ENCODE measurements around the gene ASTN2.

Gene ASTN2

GRCh38 chr9:116686693-116687073 is 728.2 kb downstream of the ASTN2 start:
- no peak for DNase-seq

DNA sequence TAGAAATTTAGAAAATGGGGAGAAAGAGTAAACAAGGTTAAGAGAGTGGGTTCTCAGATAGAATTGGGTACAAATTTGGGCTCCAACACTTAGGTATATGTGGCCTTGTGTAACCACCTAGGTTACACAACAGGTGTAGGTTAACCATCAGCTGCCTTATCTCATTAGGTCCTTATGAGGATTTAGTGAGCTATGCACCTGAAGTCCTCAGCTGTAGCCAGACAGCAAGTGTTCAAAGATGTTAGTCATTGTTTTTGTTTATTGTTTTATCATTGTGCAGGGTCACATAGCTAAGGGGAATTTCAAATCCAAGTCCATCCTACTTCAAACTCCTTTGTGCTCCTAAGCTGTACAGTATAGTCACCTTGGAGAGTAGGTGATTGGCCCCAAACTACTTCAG is 728.7 kb downstream of the ASTN2 start:
- DNase-seq: no peak

DNA sequence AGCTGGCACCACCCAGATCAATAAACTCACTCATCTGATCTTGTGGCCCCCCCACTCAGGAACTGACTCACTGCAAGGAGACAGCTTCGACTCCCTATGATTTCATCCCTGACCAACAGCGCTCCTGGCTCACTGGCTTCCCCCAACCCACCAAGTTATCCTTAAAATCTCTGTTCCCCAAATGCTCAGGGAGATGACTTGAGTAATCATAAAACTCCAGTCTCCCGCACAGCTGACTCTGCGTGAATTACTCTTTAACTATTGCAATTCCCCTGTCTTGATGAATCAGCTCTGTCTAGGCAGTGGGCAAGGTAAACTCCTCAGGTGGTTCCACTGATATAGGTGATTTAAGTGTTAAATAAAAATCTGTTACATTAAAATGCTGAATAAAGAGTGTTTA is 729.7 kb downstream of the ASTN2 start:
- DNase-seq: no peak

- no peak for DNase-seq
Measured at GRCh38 chr9:116683535-116683934, 731.3 kb downstream of the ASTN2 start.

GRCh38 chr9:116674210-116674980 is 740.5 kb downstream of the ASTN2 start:
- DNase-seq: no peak

- no peak for DNase-seq
Measured at GRCh38 chr9:116673375-116673774, 741.5 kb downstream of the ASTN2 start.

DNA sequence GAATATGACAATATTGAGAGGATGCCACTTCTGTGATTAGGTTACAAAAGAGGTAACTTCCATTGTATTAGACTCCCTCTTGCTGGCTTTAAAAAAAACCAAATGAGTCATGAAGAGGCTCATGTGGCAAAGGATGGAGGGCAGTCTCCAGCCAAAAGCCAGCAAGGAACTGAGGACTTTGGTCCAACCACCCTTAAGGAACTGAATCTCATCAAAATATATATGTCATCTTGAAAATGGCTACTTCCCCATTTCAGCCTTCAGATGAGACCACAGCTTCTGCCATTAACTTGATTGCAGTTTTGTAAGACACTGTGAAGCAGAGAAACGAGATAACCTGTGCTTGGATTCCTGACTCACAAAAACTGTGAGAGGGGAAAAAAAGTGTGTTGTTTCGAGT is 743.3 kb downstream of the ASTN2 start:
- DNase-seq: no peak

- DNase-seq: no peak
Measured at GRCh38 chr9:116668970-116669695, 745.7 kb downstream of the ASTN2 start.

GRCh38 chr9:116663581-116663980 is 751.3 kb downstream of the ASTN2 start:
- no peak for DNase-seq

DNA sequence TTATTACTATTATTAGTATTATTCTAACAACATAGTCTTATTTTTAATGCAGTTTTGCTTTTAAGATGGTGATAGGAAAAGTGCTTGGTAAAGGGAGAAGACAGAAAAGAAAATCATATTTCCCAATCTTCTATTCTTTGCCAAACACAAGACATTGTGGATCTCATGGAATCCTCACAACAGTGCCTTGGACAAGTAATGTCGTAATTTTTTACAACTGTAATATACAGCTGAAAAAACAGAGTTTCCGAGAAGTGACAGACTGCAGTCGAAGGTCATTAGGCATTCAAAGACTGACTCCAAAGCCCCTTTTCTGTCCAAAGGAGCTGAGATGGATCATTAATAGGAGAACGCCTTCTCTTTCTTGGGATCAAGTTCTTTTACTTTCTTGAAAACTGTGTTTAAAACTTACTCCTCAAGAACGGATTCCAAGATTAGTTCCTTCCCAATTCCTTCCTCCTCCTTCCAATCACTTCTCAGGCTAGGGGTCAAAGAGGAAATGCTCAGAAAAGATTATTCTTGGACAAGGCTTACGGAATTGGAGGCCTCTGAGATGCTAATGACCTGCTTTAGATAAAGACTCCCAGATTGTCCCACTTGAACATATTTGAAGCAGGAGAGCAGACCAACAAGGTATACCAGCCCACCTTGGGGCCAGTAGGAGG is 752.1 kb downstream of the ASTN2 start:
- no peak for DNase-seq

GRCh38 chr9:116661037-116661954 is 753.6 kb downstream of the ASTN2 start:
- DNase-seq: no peak

GRCh38 chr9:116658265-116658664 is 756.6 kb downstream of the ASTN2 start:
- DNase-seq: no peak

GRCh38 chr9:116656977-116657376 is 757.9 kb downstream of the ASTN2 start:
- DNase-seq: no peak

- no peak for DNase-seq
Measured at GRCh38 chr9:116656501-116656971, 758.3 kb downstream of the ASTN2 start.

GRCh38 chr9:116654059-116654355 is 760.9 kb downstream of the ASTN2 start:
- DNase-seq: no peak

- no peak for DNase-seq
Measured at GRCh38 chr9:116653348-116654058, 761.4 kb downstream of the ASTN2 start.

DNA sequence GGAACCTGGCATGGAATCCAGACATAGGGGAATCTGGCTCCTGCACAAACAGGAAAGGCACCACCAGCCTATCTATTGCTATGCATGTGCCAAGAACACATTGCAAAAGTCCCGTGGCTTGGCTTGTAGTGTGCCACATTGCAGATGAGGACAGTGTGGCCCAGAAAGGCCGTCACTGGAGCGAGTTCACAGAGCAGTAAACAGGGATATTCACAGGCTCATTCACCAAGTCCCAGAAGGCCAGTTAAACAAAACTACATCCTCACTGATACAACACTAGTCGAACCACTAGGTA is 767.4 kb downstream of the ASTN2 start:
- DNase-seq: no peak

GRCh38 chr9:116646661-116647514 is 768.0 kb downstream of the ASTN2 start:
- no peak for DNase-seq

DNA sequence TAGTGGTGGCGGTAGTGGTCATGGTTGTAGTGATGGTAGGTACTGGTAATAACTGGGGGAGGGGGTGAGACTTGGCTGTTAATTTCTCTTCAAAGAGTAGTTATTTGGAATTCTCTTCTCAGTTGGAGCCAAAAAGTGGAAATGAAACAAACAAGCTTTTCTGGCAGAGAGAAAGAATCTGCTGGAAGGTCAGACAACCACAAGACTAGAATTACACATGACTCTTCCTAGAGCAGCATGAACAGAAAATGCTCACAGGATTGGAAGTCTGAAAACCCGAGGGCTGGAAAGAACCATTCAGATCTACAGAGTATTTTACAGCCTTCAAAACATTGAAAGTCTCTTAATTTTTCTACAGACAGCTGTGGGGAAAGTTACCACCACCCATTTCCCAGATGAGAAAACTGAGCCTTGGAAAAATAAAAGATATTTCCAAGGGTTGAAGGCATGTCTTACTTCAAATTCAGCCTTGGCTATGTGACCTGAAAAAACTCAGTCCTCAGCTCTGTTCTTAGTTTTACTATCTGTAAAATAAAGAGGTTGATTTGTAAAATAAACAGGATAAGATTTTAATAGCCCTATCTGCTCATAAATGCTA is 770.7 kb downstream of the ASTN2 start:
- no peak for DNase-seq

DNA sequence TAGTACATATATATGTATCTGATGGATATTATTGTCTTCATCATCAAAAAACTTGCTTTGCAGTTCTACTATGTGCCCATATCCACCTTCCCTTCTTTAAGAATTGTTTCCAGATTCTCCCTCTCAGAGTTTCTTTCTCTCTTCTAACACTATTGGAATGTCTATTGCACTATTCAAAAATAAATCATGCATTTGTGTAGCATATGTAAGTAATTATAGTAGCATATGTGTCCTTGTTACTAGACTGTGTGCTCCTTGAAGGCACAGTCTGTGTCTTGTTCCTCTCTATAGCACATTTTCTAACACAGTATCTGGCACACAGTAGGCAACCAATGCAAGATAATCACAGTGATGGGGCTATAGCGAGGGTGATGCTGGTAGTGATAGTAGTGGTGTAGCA is 771.2 kb downstream of the ASTN2 start:
- DNase-seq: no peak

Data from activated gamma-delta T cell (primary cell).